DOHH2 (cell line): ENCODE measurements around the gene E2F6.

Experiments used
- H3F3A ChIP-seq: fragments of 200-600 bp; sonication (generic), shearing (Covaris generic); 2 replicates; pipeline ENCODE4 v1.6.0; 2016; ENCODE audit warnings: antibody characterized with exemption, mild to moderate bottlenecking; ENCODE audit not compliant: control insufficient read depth, insufficient read depth
- H3K27ac ChIP-seq: fragments of 200-600 bp; sonication (generic); 2 replicates; pipeline ENCODE4 v1.5.1; 2014; ENCODE audit warnings: low read depth, mild to moderate bottlenecking, low read length, moderate library complexity
- H3K27me3 ChIP-seq: fragments of 200-600 bp; sonication (generic); 2 replicates; pipeline ENCODE4 v1.6.1; 2014; ENCODE audit warnings: mild to moderate bottlenecking, low read length, mixed read lengths; ENCODE audit not compliant: control insufficient read depth
- H3K36me3 ChIP-seq: fragments of 200-600 bp; sonication (generic); 2 replicates; pipeline ENCODE4 v1.6.1; 2014; ENCODE audit warnings: mild to moderate bottlenecking, low read length, moderate library complexity, mixed read lengths; ENCODE audit not compliant: control insufficient read depth
- H3K4me1 ChIP-seq: fragments of 200-600 bp; sonication (generic); 2 replicates; pipeline ENCODE4 v1.6.1; 2014; ENCODE audit warnings: mild to moderate bottlenecking, low read length, mixed read lengths; ENCODE audit not compliant: control insufficient read depth
- H3K4me2 ChIP-seq: fragments of 200-600 bp; sonication (generic); 2 replicates; pipeline ENCODE4 v1.6.0; 2014; ENCODE audit warnings: mild to moderate bottlenecking, low read length, moderate library complexity
- H3K4me3 ChIP-seq: fragments of 200-600 bp; sonication (generic); 2 replicates; pipeline ENCODE4 v1.5.1; 2014; ENCODE audit warnings: mild to moderate bottlenecking, low read length, mixed read lengths
- H3K79me2 ChIP-seq: fragments of 200-600 bp; sonication (generic); 2 replicates; pipeline ENCODE4 v1.6.1; 2014; ENCODE audit warnings: mild to moderate bottlenecking, low read length, mixed read lengths; ENCODE audit not compliant: control insufficient read depth
- H3K9me2 ChIP-seq: fragments of 200-600 bp; sonication (generic); replicated peaks from 2 replicates; pipeline ENCODE4 v1.6.1; 2014; ENCODE audit warnings: mild to moderate bottlenecking, low read length, mixed read lengths; ENCODE audit not compliant: control insufficient read depth
- H3K9me3 ChIP-seq: fragments of 200-600 bp; sonication (generic); 2 replicates; pipeline ENCODE4 v1.6.1; 2014; ENCODE audit warnings: antibody characterized with exemption, low read length, mixed read lengths; ENCODE audit not compliant: control insufficient read depth, insufficient read depth
- H4K20me1 ChIP-seq: fragments of 200-600 bp; sonication (generic); 2 replicates; pipeline ENCODE4 v1.6.0; 2014; ENCODE audit warnings: low read depth, mild to moderate bottlenecking, antibody characterized with exemption, low read length, moderate library complexity; ENCODE audit not compliant: control insufficient read depth, insufficient read depth
- EZH2phosphoT487 ChIP-seq: fragments of 200-600 bp; sonication (generic); IDR thresholded peaks from 2 replicates; pipeline ENCODE4 v1.6.1; 2017; ENCODE audit warnings: borderline replicate concordance, mild to moderate bottlenecking, antibody characterized with exemption, low read length, moderate library complexity, mixed read lengths
- TF ChIP-seq, protein P1 (sequence below): fragments of 200-600 bp; sonication (generic); IDR thresholded peaks from one replicate; pipeline ENCODE4 v1.5.1; 2014; ENCODE audit warnings: antibody characterized with exemption, mild to moderate bottlenecking, low read depth, low read length; ENCODE audit not compliant: poor library complexity, severe bottlenecking

E2F6 gene

GRCh38 chr2:11435036-11435435 is 30.9 kb downstream of the E2F6 start:
- Histone ChIP-seq H3K9me3 (no peaks in the 10 kb centered on the region), H3F3A (no peaks in the 10 kb centered on the region), H3K79me2 (no peaks in the 10 kb centered on the region), H3K36me3 (no peaks in the 10 kb centered on the region), H3K9me2 (no peaks in the 10 kb centered on the region), H3K4me2 (no peak overlapping the region), H3K4me1 (peaks cover 6% of the 10 kb centered on the region; the same call in 1 of the 2 replicates), H3K27me3 (no peaks in the 10 kb centered on the region), H3K4me3 (no peak overlapping the region), H4K20me1 (no peaks in the 10 kb centered on the region), H3K27ac (no peak overlapping the region)
- TF ChIP-seq EZH2phosphoT487, result no peak
- TF ChIP-seq, protein P1, sequence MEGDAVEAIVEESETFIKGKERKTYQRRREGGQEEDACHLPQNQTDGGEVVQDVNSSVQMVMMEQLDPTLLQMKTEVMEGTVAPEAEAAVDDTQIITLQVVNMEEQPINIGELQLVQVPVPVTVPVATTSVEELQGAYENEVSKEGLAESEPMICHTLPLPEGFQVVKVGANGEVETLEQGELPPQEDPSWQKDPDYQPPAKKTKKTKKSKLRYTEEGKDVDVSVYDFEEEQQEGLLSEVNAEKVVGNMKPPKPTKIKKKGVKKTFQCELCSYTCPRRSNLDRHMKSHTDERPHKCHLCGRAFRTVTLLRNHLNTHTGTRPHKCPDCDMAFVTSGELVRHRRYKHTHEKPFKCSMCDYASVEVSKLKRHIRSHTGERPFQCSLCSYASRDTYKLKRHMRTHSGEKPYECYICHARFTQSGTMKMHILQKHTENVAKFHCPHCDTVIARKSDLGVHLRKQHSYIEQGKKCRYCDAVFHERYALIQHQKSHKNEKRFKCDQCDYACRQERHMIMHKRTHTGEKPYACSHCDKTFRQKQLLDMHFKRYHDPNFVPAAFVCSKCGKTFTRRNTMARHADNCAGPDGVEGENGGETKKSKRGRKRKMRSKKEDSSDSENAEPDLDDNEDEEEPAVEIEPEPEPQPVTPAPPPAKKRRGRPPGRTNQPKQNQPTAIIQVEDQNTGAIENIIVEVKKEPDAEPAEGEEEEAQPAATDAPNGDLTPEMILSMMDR, result no peak

DNA sequence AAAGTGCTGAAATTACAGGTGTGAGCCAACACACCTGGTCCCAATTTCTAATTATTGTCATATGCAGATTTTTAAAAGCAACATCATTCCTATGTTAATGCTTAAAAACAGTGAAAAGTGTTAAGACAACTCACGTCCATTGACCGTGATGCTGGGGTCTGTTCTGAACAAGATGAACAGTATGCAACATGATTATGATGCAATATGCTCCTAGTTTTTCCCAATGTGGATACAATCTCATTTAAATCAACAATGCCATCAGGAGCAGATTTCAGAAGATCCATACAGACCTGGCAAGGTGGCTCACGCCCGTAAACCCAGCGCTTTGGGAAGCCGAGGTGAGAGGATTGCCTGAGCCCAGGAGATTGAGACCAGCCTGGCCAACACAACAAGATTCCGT is 31.5 kb downstream of the E2F6 start:
- no peaks in the 10 kb centered on the region for H3K9me2 ChIP-seq
- H3K27ac ChIP-seq, result no peak overlapping the region
- H3K27me3 ChIP-seq, result no peaks in the 10 kb centered on the region
- H3K9me3 ChIP-seq, result no peaks in the 10 kb centered on the region
- no peaks in the 10 kb centered on the region for H3K36me3 ChIP-seq
- no peak for TF ChIP-seq EZH2phosphoT487
- TF ChIP-seq, protein P1, result no peak
- H3K4me2 ChIP-seq, result no peak overlapping the region
- peaks cover 6% of the 10 kb centered on the region; the same call in 1 of the 2 replicates for H3K4me1 ChIP-seq
- H3K4me3 ChIP-seq, result no peak overlapping the region
- H3F3A ChIP-seq, result no peaks in the 10 kb centered on the region
- H4K20me1 ChIP-seq, result no peaks in the 10 kb centered on the region
- no peaks in the 10 kb centered on the region for H3K79me2 ChIP-seq

DNA sequence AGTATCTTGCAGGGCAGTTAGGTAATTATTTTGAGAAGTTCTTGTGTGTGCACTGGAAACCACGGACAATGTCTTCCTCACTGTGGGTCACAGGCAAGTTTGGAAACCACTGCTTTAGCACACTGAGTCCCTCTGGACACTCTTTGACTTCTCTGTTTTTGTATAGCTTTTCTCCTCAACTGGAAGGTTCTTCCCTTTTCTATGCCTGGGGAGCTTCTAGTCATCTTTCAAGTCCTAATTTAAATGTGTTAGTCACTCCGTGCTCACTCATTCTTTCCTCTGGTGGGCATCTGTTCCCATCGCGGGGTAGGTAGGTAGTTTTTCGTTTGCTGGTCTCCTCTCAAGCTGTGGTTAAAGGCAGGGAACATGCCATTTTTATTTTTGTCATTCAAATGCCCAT is 32.1 kb downstream of the E2F6 start:
- Histone ChIP-seq H3K9me2 (no peaks in the 10 kb centered on the region), H3K27ac (no peak overlapping the region), H3K79me2 (no peaks in the 10 kb centered on the region), H4K20me1 (no peaks in the 10 kb centered on the region), H3F3A (no peaks in the 10 kb centered on the region), H3K36me3 (no peaks in the 10 kb centered on the region), H3K27me3 (no peaks in the 10 kb centered on the region), H3K9me3 (no peaks in the 10 kb centered on the region), H3K4me2 (no peak overlapping the region), H3K4me3 (no peak overlapping the region), H3K4me1 (peaks cover 6% of the 10 kb centered on the region; the same call in 1 of the 2 replicates)
- TF ChIP-seq, protein P1, result no peak
- TF ChIP-seq EZH2phosphoT487, result no peak
